ENCODE results near the gene C1QTNF8.

C1QTNF8 gene

DNA sequence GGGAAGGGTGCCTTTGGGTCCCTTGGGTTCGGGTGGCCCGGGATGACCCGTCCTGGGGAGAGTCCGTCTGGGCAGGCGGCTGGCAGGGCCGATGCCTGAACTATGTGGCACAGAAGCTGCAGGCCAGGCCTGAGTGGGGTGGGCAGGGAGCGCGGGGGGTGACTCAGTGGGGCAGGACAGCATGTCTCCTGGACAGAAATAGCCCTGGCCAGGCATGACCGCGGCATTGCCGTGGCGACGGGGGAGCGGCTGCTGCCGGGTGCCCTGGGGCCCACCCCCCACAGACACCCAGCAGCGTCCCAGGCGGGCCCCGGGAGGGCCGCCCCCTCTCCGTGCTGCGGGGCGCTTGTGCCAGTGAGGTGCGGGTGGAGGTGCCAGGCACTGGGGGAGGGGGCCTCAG lies 1.8 kb upstream of the C1QTNF8 start:
- DNase-seq = no peak
- TF ChIP-seq, protein P1, sequence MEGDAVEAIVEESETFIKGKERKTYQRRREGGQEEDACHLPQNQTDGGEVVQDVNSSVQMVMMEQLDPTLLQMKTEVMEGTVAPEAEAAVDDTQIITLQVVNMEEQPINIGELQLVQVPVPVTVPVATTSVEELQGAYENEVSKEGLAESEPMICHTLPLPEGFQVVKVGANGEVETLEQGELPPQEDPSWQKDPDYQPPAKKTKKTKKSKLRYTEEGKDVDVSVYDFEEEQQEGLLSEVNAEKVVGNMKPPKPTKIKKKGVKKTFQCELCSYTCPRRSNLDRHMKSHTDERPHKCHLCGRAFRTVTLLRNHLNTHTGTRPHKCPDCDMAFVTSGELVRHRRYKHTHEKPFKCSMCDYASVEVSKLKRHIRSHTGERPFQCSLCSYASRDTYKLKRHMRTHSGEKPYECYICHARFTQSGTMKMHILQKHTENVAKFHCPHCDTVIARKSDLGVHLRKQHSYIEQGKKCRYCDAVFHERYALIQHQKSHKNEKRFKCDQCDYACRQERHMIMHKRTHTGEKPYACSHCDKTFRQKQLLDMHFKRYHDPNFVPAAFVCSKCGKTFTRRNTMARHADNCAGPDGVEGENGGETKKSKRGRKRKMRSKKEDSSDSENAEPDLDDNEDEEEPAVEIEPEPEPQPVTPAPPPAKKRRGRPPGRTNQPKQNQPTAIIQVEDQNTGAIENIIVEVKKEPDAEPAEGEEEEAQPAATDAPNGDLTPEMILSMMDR (IDR thresholded peaks at IDR 0.05; ENCODE audit: low read depth, low read length) = no peak
- H3K9me3 ChIP-seq (ENCODE audit: severe bottlenecking) = no peaks in the 10 kb centered on the region
- no peak overlapping the region for H3K27ac ChIP-seq
- no peak overlapping the region for H3K4me3 ChIP-seq (ENCODE audit: low read depth, low read length)
- no peaks in the 10 kb centered on the region for H3K36me3 ChIP-seq
- no peaks in the 10 kb centered on the region for H3K27me3 ChIP-seq (ENCODE audit: insufficient read depth, low read depth, severe bottlenecking)

DNA sequence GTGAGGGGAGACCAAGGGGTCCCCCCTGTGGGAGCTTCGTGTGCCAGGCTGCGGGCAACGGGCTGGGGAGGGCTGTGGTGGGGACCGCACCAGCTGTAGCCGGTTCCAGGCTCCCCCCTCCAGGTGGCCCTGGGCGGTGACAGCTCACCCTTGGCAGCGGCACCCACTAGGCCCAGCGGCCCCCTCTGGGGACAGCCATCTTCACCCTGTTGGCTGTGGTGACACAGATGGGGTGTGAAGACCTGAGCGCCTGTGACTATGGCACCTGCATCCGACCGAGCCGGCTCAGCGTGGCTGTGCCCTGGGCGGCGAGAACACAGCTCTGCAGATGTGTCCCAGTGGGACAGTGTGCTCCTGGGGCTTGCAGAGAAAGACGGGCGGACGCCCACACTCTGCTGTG lies 1.1 kb upstream of the C1QTNF8 start:
- H3K4me3 ChIP-seq (ENCODE audit: low read depth, low read length) = no peak overlapping the region
- H3K27me3 ChIP-seq (ENCODE audit: insufficient read depth, low read depth, severe bottlenecking) = no peaks in the 10 kb centered on the region
- no peaks in the 10 kb centered on the region for H3K9me3 ChIP-seq (ENCODE audit: severe bottlenecking)
- H3K36me3 ChIP-seq = no peaks in the 10 kb centered on the region
- no peak overlapping the region; the same call in 1 of the 2 replicates for H3K27ac ChIP-seq
- DNase-seq = no peak
- TF ChIP-seq, protein P1 (IDR thresholded peaks at IDR 0.05; ENCODE audit: low read depth, low read length) = no peak

DNA sequence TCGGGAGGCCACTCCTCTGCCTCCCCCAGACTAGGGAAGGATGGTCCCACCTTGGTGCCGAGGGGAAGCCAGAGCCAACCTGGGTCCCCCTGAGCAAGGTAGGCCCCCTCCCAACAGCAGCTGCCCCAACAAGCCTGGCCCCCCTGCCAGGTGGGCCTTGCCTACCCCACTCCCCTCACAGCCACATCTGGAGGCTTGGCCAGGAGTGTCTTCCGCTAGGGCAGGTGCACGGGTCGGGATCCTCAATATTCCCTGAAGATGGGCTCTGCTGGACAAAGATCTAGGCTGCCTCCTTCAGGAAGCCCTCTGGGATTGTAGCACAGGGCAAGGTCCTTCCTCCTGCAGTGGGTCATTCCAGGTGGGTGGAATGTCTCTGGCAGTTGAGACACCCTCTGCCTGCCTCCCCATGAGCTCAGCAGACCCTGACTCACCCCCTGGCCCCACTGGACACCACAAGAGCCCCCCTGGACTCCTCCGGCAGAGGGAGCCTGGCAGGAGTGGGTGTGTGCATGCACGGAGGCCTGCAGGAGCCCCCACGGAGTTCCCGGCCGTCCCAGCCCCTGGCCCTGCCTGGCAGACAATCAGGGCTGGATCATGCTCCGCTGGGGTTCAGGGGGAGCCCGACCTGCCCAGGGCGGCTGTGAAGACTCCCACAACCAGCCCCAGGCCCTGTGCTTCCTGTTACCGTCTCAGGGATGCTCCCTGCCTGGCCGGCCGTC lies 435 bp downstream of the C1QTNF8 start:
- H3K27me3 ChIP-seq (ENCODE audit: insufficient read depth, low read depth, severe bottlenecking) = no peaks in the 10 kb centered on the region
- TF ChIP-seq, protein P1 (IDR thresholded peaks at IDR 0.05; ENCODE audit: low read depth, low read length) = no peak
- no peaks in the 10 kb centered on the region for H3K9me3 ChIP-seq (ENCODE audit: severe bottlenecking)
- H3K4me3 ChIP-seq (ENCODE audit: low read depth, low read length) = no peak overlapping the region
- peak overlapping the region; percentile 36; the same call in 1 of the 2 replicates for H3K27ac ChIP-seq
- DNase-seq = no peak
- H3K36me3 ChIP-seq = no peaks in the 10 kb centered on the region

DNA sequence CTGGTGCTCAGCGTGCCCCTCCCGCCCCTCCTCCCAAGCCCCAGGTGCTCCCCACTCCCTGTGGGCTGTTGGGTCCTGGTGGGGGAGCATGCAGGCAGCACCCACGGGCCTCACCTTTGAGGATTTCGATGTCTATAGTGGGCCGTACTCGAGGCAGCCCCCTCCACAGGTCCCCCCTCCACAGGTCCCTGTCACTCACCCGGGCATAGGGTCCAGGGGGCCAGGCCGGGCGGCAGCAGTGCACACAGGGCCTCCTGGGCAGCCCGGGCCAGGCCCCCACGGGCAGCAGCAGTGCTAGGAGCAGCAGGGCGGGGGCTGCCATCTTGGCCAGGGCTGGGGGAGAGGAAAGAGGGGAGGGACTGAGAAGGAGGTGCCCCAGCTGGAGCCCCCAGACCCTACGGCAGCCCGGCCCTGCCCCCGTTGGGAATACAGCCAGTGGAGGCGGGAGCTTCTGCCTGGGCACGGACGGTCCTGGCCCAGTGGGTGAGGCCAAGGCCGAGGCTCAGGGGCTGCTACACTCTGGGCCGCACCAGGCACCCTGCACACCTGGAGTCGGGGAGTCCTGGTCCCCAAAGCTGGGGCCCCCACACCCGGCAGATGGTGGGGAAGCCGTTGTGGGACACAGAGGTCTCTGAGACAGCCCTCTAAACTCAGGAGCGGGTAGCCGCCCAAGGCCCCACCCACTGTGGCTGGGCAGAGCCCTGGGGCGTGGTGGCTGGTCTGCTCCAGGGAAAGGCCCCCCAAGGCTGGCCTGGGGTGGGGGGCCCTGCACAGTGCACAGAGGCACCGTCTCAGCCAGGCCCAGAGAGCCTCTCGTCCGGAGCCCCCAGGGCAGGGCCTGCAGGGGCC lies 1.2 kb downstream of the C1QTNF8 start:
- no peak overlapping the region for H3K4me3 ChIP-seq (ENCODE audit: low read depth, low read length)
- no peak for DNase-seq
- no peaks in the 10 kb centered on the region for H3K9me3 ChIP-seq (ENCODE audit: severe bottlenecking)
- TF ChIP-seq, protein P1 (IDR thresholded peaks at IDR 0.05; ENCODE audit: low read depth, low read length) = no peak
- no peaks in the 10 kb centered on the region for H3K36me3 ChIP-seq
- no peaks in the 10 kb centered on the region for H3K27me3 ChIP-seq (ENCODE audit: insufficient read depth, low read depth, severe bottlenecking)
- peak overlapping the region; percentile 18 for H3K27ac ChIP-seq

DNA sequence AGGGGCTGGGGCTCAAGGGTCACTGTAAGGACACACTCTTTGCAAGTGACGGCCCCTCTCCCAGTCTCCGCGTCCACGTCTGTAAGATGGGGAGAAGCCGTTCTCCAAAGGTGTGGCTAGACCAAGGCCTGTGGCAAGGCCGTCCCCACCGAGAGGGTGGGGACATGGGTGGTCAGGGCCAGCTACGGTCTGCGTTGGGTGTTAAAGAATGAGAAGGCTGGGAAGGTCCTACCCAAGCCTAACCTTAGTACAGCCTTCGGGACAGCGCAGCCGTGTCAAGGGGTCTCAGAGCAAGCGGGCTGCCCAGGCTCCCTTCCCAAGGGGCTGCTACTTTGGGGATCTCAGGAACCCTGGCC lies 1.9 kb downstream of the C1QTNF8 start:
- TF ChIP-seq, protein P1 (IDR thresholded peaks at IDR 0.05; ENCODE audit: low read depth, low read length) = no peak
- Histone ChIP-seq H3K36me3 (no peaks in the 10 kb centered on the region), H3K9me3 (ENCODE audit: severe bottlenecking) (no peaks in the 10 kb centered on the region), H3K27ac (peak overlapping the region; percentile 45; the same call in 1 of the 2 replicates), H3K27me3 (ENCODE audit: insufficient read depth, low read depth, severe bottlenecking) (no peaks in the 10 kb centered on the region), H3K4me3 (ENCODE audit: low read depth, low read length) (no peak overlapping the region)
- DNase-seq = no peak

Measured in WERI-Rb-1 (cell line).